ENCODE measurements around the gene GLTPD2. TPM values are rescaled to one million over a fixed set of nuclear protein-coding genes. Genes with fewer than 3 reads are reported as not detected.

GLTPD2 gene
- total RNA-seq: 1 to 10 TPM in 3 of 4 donors, not detected in 1; 1.1 to 2.0 (median 1.1) TPM

DNA sequence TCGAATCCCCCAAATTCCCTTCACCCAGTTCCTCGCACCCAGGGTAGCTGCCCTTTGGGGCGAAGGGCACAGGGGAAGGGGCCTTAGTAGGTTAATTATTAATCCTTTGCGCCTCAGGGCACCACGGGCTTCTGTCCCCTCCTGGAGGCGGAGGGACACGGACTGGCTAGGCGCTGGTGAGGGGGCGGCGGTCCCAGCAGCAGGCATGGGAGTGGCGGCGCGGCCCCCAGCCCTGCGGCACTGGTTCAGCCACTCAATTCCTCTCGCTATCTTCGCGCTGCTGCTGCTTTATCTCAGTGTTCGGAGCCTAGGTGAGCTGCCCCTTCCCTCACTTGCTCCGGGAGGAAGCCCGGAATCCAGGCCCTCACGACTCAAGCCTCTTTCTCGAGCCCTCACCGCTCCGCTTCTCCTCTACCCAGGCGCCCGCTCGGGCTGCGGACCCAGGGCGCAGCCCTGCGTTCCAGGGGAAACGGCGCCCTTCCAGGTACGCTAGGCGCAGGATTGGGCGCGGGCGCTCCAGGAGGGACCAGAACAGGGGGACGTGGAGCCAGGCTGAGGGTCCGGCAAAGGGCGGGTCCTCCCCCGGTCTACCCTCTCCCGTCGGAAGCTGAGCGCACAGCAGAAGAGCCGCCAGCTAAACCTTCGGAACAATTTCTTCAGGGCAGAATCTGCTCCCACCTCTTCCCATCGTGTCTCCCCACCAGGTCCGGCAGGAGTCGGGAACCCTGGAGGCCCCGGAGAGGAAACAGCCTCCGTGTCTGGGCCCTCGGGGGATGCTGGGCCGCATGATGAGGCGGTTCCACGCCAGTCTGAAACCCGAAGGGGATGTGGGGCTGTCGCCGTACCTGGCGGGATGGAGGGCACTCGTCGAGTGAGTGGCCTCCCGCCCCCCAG lies at the start of gene GLTPD2:
GLTPD2 (plus strand) TSS at position 158 of the 894 bp plus-strand sequence; CDS start at position 206, 48 bp downstream.
- Histone ChIP-seq H3K27me3 (peaks cover 0 to 24% (median 0%) of the 10 kb centered on the region in 4 donors), H3K9me3 (no peaks in the 10 kb centered on the region), H3K4me1 (peaks cover 21 to 58% (median 32%) of the 10 kb centered on the region in 3 donors), H3K27ac (peak within 1 kb of the TSS; percentile 95 to 99 (median 96)), H3K4me3 (peak within 1 kb of the TSS; percentile 44 to 89 (median 67)), H3K36me3 (no peaks in the 10 kb centered on the region)
- intact Hi-C loops (cut with DNase I): loop anchor here (5.0 kb wide), 2 partner anchors 52 to 98 kb away; partner anchors contain the start of genes CXCL16 and ZMYND15
- 8 to 37% methylated on average over 5 to 12 of the region's 62 CpGs for WGBS, 2 donors
- TF ChIP-seq POLR2A (IDR thresholded peaks at IDR 0.05): no peak
- TF ChIP-seq, protein P1, sequence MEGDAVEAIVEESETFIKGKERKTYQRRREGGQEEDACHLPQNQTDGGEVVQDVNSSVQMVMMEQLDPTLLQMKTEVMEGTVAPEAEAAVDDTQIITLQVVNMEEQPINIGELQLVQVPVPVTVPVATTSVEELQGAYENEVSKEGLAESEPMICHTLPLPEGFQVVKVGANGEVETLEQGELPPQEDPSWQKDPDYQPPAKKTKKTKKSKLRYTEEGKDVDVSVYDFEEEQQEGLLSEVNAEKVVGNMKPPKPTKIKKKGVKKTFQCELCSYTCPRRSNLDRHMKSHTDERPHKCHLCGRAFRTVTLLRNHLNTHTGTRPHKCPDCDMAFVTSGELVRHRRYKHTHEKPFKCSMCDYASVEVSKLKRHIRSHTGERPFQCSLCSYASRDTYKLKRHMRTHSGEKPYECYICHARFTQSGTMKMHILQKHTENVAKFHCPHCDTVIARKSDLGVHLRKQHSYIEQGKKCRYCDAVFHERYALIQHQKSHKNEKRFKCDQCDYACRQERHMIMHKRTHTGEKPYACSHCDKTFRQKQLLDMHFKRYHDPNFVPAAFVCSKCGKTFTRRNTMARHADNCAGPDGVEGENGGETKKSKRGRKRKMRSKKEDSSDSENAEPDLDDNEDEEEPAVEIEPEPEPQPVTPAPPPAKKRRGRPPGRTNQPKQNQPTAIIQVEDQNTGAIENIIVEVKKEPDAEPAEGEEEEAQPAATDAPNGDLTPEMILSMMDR (IDR thresholded peaks at IDR 0.05): no peak
- DNase-seq: no peak

DNA sequence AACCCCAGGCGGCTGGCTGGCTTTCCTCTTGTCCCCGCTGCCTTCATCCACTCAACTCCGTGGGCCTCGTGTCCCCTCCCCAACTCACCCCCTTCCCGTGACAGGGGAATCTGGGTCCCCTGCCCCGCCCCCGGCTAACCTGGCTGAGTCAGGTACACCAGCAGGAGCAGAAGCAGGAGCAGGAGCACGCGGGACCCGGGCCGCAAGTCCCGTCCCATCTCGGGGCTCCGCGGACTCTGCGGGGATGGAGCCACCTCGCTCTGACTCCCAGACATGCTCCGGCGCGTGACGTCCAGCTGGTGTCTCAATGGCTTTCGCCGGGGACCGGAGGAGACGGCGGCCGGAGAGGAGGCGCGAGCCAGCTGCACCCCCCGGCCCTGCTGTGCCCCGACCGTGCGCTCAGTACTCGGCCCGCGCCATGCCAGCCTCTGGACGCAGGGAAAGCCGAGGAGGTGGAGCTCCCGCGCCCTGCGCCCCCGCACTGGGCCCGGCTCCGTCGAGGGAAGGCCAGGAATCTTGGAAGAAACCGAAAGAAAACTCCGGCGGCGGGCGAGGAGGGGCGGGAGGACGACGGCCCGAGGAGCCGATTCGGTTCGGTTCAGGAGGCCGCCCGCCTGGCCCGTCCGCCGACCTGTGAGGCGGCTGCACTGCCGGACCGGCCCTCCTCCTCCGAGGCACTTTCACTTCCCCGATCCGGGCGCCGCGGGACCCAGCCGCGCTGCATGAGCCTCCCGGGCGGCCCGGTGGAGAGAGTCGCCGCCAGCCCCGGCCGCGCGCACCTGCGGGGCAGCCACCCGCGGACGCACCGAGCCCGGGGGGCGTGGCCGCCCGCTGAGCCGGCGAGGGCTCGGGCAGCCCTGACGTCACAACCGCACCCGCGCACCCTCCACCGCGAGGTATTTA lies 49.4 kb upstream of the GLTPD2 start, which contains the start of the genes CXCL16 and ZMYND15:
CXCL16 (minus strand) TSS at position 807 of the 903 bp plus-strand sequence; CDS start at position 218, 589 bp downstream.
ZMYND15 (plus strand) TSS at position 712 of the 903 bp plus-strand sequence. CDS start 716 bp downstream, outside the sequence.
- no peak for DNase-seq
- H3K9me3 ChIP-seq: no peaks in the 10 kb centered on the region
- H3K4me3 ChIP-seq: peak within 1 kb of the TSS; percentile 48 to 85 (median 76)
- TF ChIP-seq, protein P1 (IDR thresholded peaks at IDR 0.05): no peak
- TF ChIP-seq POLR2A (IDR thresholded peaks at IDR 0.05): peak in 3 of 4 donors; percentile 15 to 63 (median 52)
- peaks cover 6 to 22% (median 9%) of the 10 kb centered on the region in 3 donors for H3K4me1 ChIP-seq
- H3K27me3 ChIP-seq: peaks cover 0 to 10% (median 0%) of the 10 kb centered on the region in 4 donors
- peak within 1 kb of the TSS; percentile 55 to 81 (median 77) for H3K27ac ChIP-seq
- intact Hi-C loops (cut with DNase I): loop anchor here (5.0 kb wide), 1 partner anchor 48 kb away; the partner anchor contains the start of genes GLTPD2 and VMO1
- 0% methylated on average over 2 of the region's 100 CpGs for WGBS, 2 donors
- H3K36me3 ChIP-seq: peaks cover 0 to 13% (median 0%) of the 10 kb centered on the region in 3 donors

DNA sequence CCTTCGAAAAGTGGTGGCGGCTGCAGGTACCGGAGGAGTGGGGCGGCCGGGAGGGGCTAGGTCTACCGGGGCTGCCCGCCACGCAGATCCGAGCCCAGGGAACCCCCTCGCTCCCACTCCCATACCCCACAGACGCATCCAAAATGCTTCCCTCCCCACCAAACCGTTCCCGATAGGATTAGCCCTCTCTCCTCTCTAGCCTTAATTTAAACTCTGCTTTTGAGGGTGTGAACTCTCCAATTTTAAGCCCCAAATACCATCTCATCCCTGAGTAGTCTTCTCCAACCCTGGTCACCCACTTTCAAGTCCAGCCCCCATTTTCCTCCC lies 48.8 kb upstream of the GLTPD2 start:
- peaks cover 0 to 7% (median 0%) of the 10 kb centered on the region in 3 donors for H3K36me3 ChIP-seq
- H3K9me3 ChIP-seq: no peaks in the 10 kb centered on the region
- H3K4me1 ChIP-seq: peaks cover 6 to 27% (median 9%) of the 10 kb centered on the region in 3 donors
- TF ChIP-seq, protein P1 (IDR thresholded peaks at IDR 0.05): no peak
- WGBS, 2 donors: 9 to 23% methylated on average over 8 to 11 of the region's 13 CpGs
- H3K27me3 ChIP-seq: peaks cover 0 to 16% (median 0%) of the 10 kb centered on the region in 4 donors
- peak overlapping the region; percentile 55 to 81 (median 77) for H3K27ac ChIP-seq
- peak overlapping the region; percentile 48 to 85 (median 76) for H3K4me3 ChIP-seq
- intact Hi-C loops (cut with DNase I): no loop called here
- DNase-seq: no peak

DNA sequence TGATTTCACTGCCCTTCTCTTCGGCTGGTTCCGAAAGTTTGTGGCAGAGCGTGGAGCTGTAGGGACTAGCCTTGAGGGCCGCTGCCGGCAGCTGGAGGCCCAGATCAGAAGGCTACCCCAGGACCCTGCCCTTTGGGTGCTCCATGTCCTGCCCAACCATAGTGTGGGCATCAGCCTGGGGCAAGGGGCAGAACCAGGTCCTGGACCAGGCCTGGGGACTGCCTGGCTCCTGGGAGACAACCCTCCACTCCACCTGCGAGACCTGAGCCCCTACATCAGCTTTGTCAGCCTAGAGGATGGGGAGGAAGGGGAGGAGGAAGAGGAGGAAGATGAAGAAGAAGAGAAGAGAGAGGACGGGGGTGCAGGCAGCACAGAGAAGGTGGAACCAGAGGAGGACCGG lies 48.2 kb upstream of the GLTPD2 start:
- intact Hi-C loops (cut with DNase I): no loop called here
- peaks cover 6 to 33% (median 9%) of the 10 kb centered on the region in 3 donors for H3K4me1 ChIP-seq
- H3K36me3 ChIP-seq: peaks cover 0 to under 1% (median 0%) of the 10 kb centered on the region in 3 donors
- DNase-seq: no peak
- 89 to 92% methylated on average over 2 to 8 of the region's 8 CpGs for WGBS, 2 donors
- peaks cover 0 to 22% (median 0%) of the 10 kb centered on the region in 4 donors for H3K27me3 ChIP-seq
- H3K4me3 ChIP-seq: no peak overlapping the region
- H3K27ac ChIP-seq: no peak overlapping the region
- no peak for TF ChIP-seq POLR2A (IDR thresholded peaks at IDR 0.05)
- TF ChIP-seq, protein P1 (IDR thresholded peaks at IDR 0.05): no peak
- H3K9me3 ChIP-seq: no peaks in the 10 kb centered on the region
